KMS-11 (cell line): ENCODE results near the gene FEM1C.

Source experiments
- H2AFZ ChIP-seq: fragments of 200-600 bp; sonication (generic); 2 replicates; pipeline ENCODE4 v1.6.1; 2016; ENCODE audit warnings: antibody characterized with exemption, mixed run types, low read depth
- H3K27ac ChIP-seq: fragments of 200-600 bp; sonication (generic); 2 replicates; pipeline ENCODE4 v1.6.1; 2016; ENCODE audit warnings: mild to moderate bottlenecking, mixed run types
- H3K27me3 ChIP-seq: fragments of 200-600 bp; sonication (generic); 2 replicates; pipeline ENCODE4 v1.6.1; 2017; ENCODE audit warnings: mild to moderate bottlenecking, low read depth, mixed run types, moderate library complexity; ENCODE audit not compliant: insufficient read depth
- H3K36me3 ChIP-seq: fragments of 200-600 bp; sonication (generic); 2 replicates; pipeline ENCODE4 v1.6.1; 2017; ENCODE audit warnings: mild to moderate bottlenecking, mixed run types; ENCODE audit not compliant: insufficient read depth
- H3K4me1 ChIP-seq: fragments of 200-600 bp; sonication (generic); 2 replicates; pipeline ENCODE4 v1.6.1; 2016; ENCODE audit warnings: mild to moderate bottlenecking, low read depth, mixed run types; ENCODE audit not compliant: poor library complexity, severe bottlenecking
- H3K4me2 ChIP-seq: fragments of 200-600 bp; sonication (generic); 2 replicates; pipeline ENCODE4 v1.7.0; 2016; ENCODE audit warnings: mild to moderate bottlenecking, mixed run types
- H3K4me3 ChIP-seq: fragments of 200-600 bp; sonication (generic); IDR thresholded peaks from 2 replicates; pipeline ENCODE4 v1.6.1; 2017; ENCODE audit warnings: low read depth, low read length, mixed read lengths; ENCODE audit not compliant: insufficient read depth
- H3K79me2 ChIP-seq: fragments of 200-600 bp; sonication (generic); 2 replicates; pipeline ENCODE4 v1.6.1; 2016; ENCODE audit warnings: low read depth, mixed run types; ENCODE audit not compliant: insufficient read depth
- H3K9ac ChIP-seq: fragments of 200-600 bp; sonication (generic); 2 replicates; pipeline ENCODE4 v1.6.1; 2016; ENCODE audit warnings: mild to moderate bottlenecking, mixed run types
- H4K20me1 ChIP-seq: fragments of 200-600 bp; sonication (generic); 2 replicates; pipeline ENCODE4 v1.6.1; 2016; ENCODE audit warnings: mild to moderate bottlenecking, mixed run types; ENCODE audit not compliant: insufficient read depth
- CTCF ChIP-seq: fragments of 200-600 bp; sonication (generic); conservative IDR thresholded peaks from 2 replicates; pipeline ENCODE4 v1.6.1; 2017; ENCODE audit warnings: low read depth, mild to moderate bottlenecking, antibody characterized with exemption, low read length, moderate library complexity, mixed read lengths

FEM1C gene

GRCh38 chr5:115577329-115577728, 32.8 kb upstream of the FEM1C start:
- H3K79me2 ChIP-seq = no peaks in the 10 kb centered on the region
- H3K27ac ChIP-seq = no peak overlapping the region
- peaks cover 4% of the 10 kb centered on the region for H3K4me1 ChIP-seq
- H3K9ac ChIP-seq = no peak overlapping the region
- H3K4me2 ChIP-seq = no peak overlapping the region
- no peaks in the 10 kb centered on the region for H3K36me3 ChIP-seq
- no peak overlapping the region for H3K4me3 ChIP-seq
- H2AFZ ChIP-seq = no peak overlapping the region
- no peaks in the 10 kb centered on the region for H4K20me1 ChIP-seq
- no peaks in the 10 kb centered on the region for H3K27me3 ChIP-seq
- no peak for TF ChIP-seq CTCF

- Histone ChIP-seq H3K4me1 (peaks cover 4% of the 10 kb centered on the region), H3K9ac (no peak overlapping the region), H3K4me2 (no peak overlapping the region), H3K36me3 (no peaks in the 10 kb centered on the region), H3K79me2 (no peaks in the 10 kb centered on the region), H4K20me1 (no peaks in the 10 kb centered on the region), H3K27me3 (no peaks in the 10 kb centered on the region), H2AFZ (no peak overlapping the region), H3K4me3 (no peak overlapping the region), H3K27ac (no peak overlapping the region)
- TF ChIP-seq CTCF = no peak
Measured at GRCh38 chr5:115575167-115576070, 30.8 kb upstream of the FEM1C start.

GRCh38 chr5:115573133-115573532, 28.6 kb upstream of the FEM1C start:
- H3K9ac ChIP-seq = no peak overlapping the region
- H2AFZ ChIP-seq = no peak overlapping the region
- no peak overlapping the region for H3K4me3 ChIP-seq
- H3K36me3 ChIP-seq = no peaks in the 10 kb centered on the region
- H3K4me2 ChIP-seq = no peak overlapping the region
- H3K79me2 ChIP-seq = no peaks in the 10 kb centered on the region
- H3K27me3 ChIP-seq = no peaks in the 10 kb centered on the region
- H4K20me1 ChIP-seq = no peaks in the 10 kb centered on the region
- no peak for TF ChIP-seq CTCF
- H3K4me1 ChIP-seq = peaks cover 4% of the 10 kb centered on the region
- H3K27ac ChIP-seq = no peak overlapping the region

- H3K4me3 ChIP-seq = no peak overlapping the region
- H3K4me1 ChIP-seq = peaks cover 4% of the 10 kb centered on the region
- H3K79me2 ChIP-seq = no peaks in the 10 kb centered on the region
- TF ChIP-seq CTCF = no peak
- H2AFZ ChIP-seq = no peak overlapping the region
- no peaks in the 10 kb centered on the region for H3K36me3 ChIP-seq
- H3K27ac ChIP-seq = no peak overlapping the region
- no peaks in the 10 kb centered on the region for H3K27me3 ChIP-seq
- no peak overlapping the region for H3K4me2 ChIP-seq
- no peak overlapping the region for H3K9ac ChIP-seq
- H4K20me1 ChIP-seq = no peaks in the 10 kb centered on the region
Measured at GRCh38 chr5:115571441-115571878, 26.9 kb upstream of the FEM1C start.
